ENCODE data around the gene ARG2. TPM values are rescaled to one million over a fixed set of nuclear protein-coding genes. Genes with fewer than 3 reads are reported as not detected.
"Not testable (repeated sequence)": the region's sequence is repeated elsewhere in the genome, so short reads cannot be mapped to it uniquely, and the experiment has no call there.

The ARG2 gene
- total and polyA plus RNA-seq, 4 experiments from 2014 or later = 0.55 to 1.4 (median 1.3) TPM; not detected in 1

- ChIA-PET POLR2A (ENCODE audit: partially characterized antibody) (no interaction called here), CTCF (ENCODE audit: partially characterized antibody) (interaction anchor here (0.7 to 9.0 kb wide), 15 partner anchors 13 to 209 kb away, joined by 3 to 139 read pairs (median 5); partner anchors contain the start of genes PIGH and RDH12)
- Mint-ChIP-seq H3K27me3 (no peaks in the 10 kb centered on the region), H3K9me3 (no peaks in the 10 kb centered on the region), H3K4me3 (no peak overlapping the region), H3K4me1 (no peaks in the 10 kb centered on the region), H3K36me3 (peaks cover 12 to 36% of the 10 kb centered on the region in 2 donors), H3K27ac (no peak overlapping the region)
- Histone ChIP-seq H3K36me3 (ENCODE audit: insufficient read depth, low read length) (peaks cover 30% of the 10 kb centered on the region), H3K4me1 (ENCODE audit: insufficient read depth, low read length) (no peaks in the 10 kb centered on the region), H3K4me3 (ENCODE audit: low read length in 2 of 2) (no peak overlapping the region), H3K27ac (ENCODE audit: low read depth, low read length) (no peak overlapping the region), H3K9me3 (ENCODE audit: control insufficient read depth in 1 of 2, low read length in 2 of 2) (no peaks in the 10 kb centered on the region), H3K27me3 (ENCODE audit: insufficient read depth, low read length) (no peaks in the 10 kb centered on the region)
- DNase-seq = no peak
- intact Hi-C loops (cut with micrococcal nuclease) = loop anchor here (1.0 kb wide), 3 partner anchors 33 to 119 kb away; no protein-coding TSS in a partner anchor
These were observed 34.7 kb upstream of the ARG2 start for GRCh38 chr14:67584978-67585377.

GRCh38 chr14:67586369-67586768, 33.4 kb upstream of the ARG2 start:
- H3K27me3 ChIP-seq (ENCODE audit: insufficient read depth, low read length) = no peaks in the 10 kb centered on the region
- POLR2A ChIA-PET (ENCODE audit: partially characterized antibody) = no interaction called here
- no peak for DNase-seq
- H3K27ac Mint-ChIP-seq = peak overlapping the region in 1 of 7 donors; percentile 2
- H3K4me3 ChIP-seq (ENCODE audit: low read length in 2 of 2) = no peak overlapping the region
- no peaks in the 10 kb centered on the region for H3K4me1 Mint-ChIP-seq
- intact Hi-C loops (cut with micrococcal nuclease) = no loop called here
- no peaks in the 10 kb centered on the region for H3K27me3 Mint-ChIP-seq
- CTCF ChIA-PET (ENCODE audit: partially characterized antibody) = interaction anchor here (0.9 to 9.0 kb wide), 7 partner anchors 9 to 235 kb away, joined by 3 to 139 read pairs (median 5); partner anchors contain the start of gene RDH12
- H3K4me3 Mint-ChIP-seq = no peak overlapping the region
- H3K9me3 Mint-ChIP-seq = no peaks in the 10 kb centered on the region
- no peak overlapping the region for H3K27ac ChIP-seq (ENCODE audit: low read depth, low read length)
- peaks cover 31% of the 10 kb centered on the region for H3K36me3 ChIP-seq (ENCODE audit: insufficient read depth, low read length)
- H3K36me3 Mint-ChIP-seq = peaks cover 13 to 44% of the 10 kb centered on the region in 2 donors
- H3K9me3 ChIP-seq (ENCODE audit: control insufficient read depth in 1 of 2, low read length in 2 of 2) = no peaks in the 10 kb centered on the region
- H3K4me1 ChIP-seq (ENCODE audit: insufficient read depth, low read length) = no peaks in the 10 kb centered on the region

- H3K4me3 ChIP-seq (ENCODE audit: low read length in 2 of 2) = no peak overlapping the region
- H3K4me1 Mint-ChIP-seq = peaks cover 0 to 5% (median under 1%) of the 10 kb centered on the region in 4 donors
- no peaks in the 10 kb centered on the region for H3K9me3 ChIP-seq (ENCODE audit: control insufficient read depth in 1 of 2, low read length in 2 of 2)
- intact Hi-C loops (cut with micrococcal nuclease) = no loop called here
- H3K9me3 Mint-ChIP-seq = no peaks in the 10 kb centered on the region
- peaks cover 22 to 65% of the 10 kb centered on the region in 2 donors for H3K36me3 Mint-ChIP-seq
- H3K27me3 ChIP-seq (ENCODE audit: insufficient read depth, low read length) = no peaks in the 10 kb centered on the region
- DNase-seq = no peak
- H3K27me3 Mint-ChIP-seq = no peaks in the 10 kb centered on the region
- no peaks in the 10 kb centered on the region for H3K4me1 ChIP-seq (ENCODE audit: insufficient read depth, low read length)
- POLR2A ChIA-PET (ENCODE audit: partially characterized antibody) = interaction anchor here (1.6 kb wide), 1 partner anchor 11 kb away, joined by 5 read pairs; the partner anchor contains the start of gene PIGH
- no peak overlapping the region for H3K4me3 Mint-ChIP-seq
- H3K27ac Mint-ChIP-seq = peak overlapping the region in 1 of 7 donors; percentile 59
- no peak overlapping the region for H3K27ac ChIP-seq (ENCODE audit: low read depth, low read length)
- H3K36me3 ChIP-seq (ENCODE audit: insufficient read depth, low read length) = peaks cover 34% of the 10 kb centered on the region
- CTCF ChIA-PET (ENCODE audit: partially characterized antibody) = interaction anchor here (0.6 to 2.2 kb wide), 7 partner anchors 11 to 162 kb away, joined by 3 to 11 read pairs (median 4); partner anchors contain the start of gene PIGH
These were observed 30.4 kb upstream of the ARG2 start for GRCh38 chr14:67589204-67589770.

GRCh38 chr14:67593650-67594049, 26.1 kb upstream of the ARG2 start:
- peaks cover 17% of the 10 kb centered on the region for H3K36me3 ChIP-seq (ENCODE audit: insufficient read depth, low read length)
- POLR2A ChIA-PET (ENCODE audit: partially characterized antibody); H3K9me3 ChIP-seq (ENCODE audit: control insufficient read depth in 1 of 2, low read length in 2 of 2); H3K27me3 ChIP-seq (ENCODE audit: insufficient read depth, low read length); H3K27me3 Mint-ChIP-seq; H3K4me3 ChIP-seq (ENCODE audit: low read length in 2 of 2); DNase-seq; H3K27ac Mint-ChIP-seq; H3K27ac ChIP-seq (ENCODE audit: low read depth, low read length); intact Hi-C loops (cut with micrococcal nuclease); H3K9me3 Mint-ChIP-seq; H3K4me1 ChIP-seq (ENCODE audit: insufficient read depth, low read length); H3K4me3 Mint-ChIP-seq: not testable (repeated sequence)
- Mint-ChIP-seq H3K4me1 (peaks cover 13 to 34% (median 22%) of the 10 kb centered on the region in 4 donors), H3K36me3 (peaks cover 16 to 51% of the 10 kb centered on the region in 2 donors)
- CTCF ChIA-PET (ENCODE audit: partially characterized antibody) = interaction anchor here (1.0 kb wide), 1 partner anchor 25 kb away, joined by 3 read pairs; no protein-coding TSS in a partner anchor

GRCh38 chr14:67595392-67595791, 24.3 kb upstream of the ARG2 start:
- no peaks in the 10 kb centered on the region for H3K9me3 ChIP-seq (ENCODE audit: control insufficient read depth in 1 of 2, low read length in 2 of 2)
- no peak overlapping the region for H3K27ac ChIP-seq (ENCODE audit: low read depth, low read length)
- POLR2A ChIA-PET (ENCODE audit: partially characterized antibody) = no interaction called here
- no peak for DNase-seq
- peaks cover 3% of the 10 kb centered on the region for H3K36me3 ChIP-seq (ENCODE audit: insufficient read depth, low read length)
- Mint-ChIP-seq H3K27me3 (no peaks in the 10 kb centered on the region), H3K4me1 (peaks cover 23 to 52% (median 37%) of the 10 kb centered on the region in 4 donors), H3K27ac (peak overlapping the region in 3 of 7 donors; percentile 23 to 73 (median 29)), H3K4me3 (no peak overlapping the region), H3K9me3 (no peaks in the 10 kb centered on the region), H3K36me3 (peaks cover 9 to 40% of the 10 kb centered on the region in 2 donors)
- CTCF ChIA-PET (ENCODE audit: partially characterized antibody) = no interaction called here
- no peak overlapping the region for H3K4me3 ChIP-seq (ENCODE audit: low read length in 2 of 2)
- no peaks in the 10 kb centered on the region for H3K27me3 ChIP-seq (ENCODE audit: insufficient read depth, low read length)
- H3K4me1 ChIP-seq (ENCODE audit: insufficient read depth, low read length) = peaks cover 21% of the 10 kb centered on the region
- intact Hi-C loops (cut with micrococcal nuclease) = no loop called here

- Mint-ChIP-seq H3K36me3 (peaks cover 0 to 13% of the 10 kb centered on the region in 2 donors), H3K27me3 (peaks cover 0 to 1% of the 10 kb centered on the region in 2 donors), H3K4me1 (peaks cover 23 to 55% (median 41%) of the 10 kb centered on the region in 4 donors), H3K27ac (peak within 1 kb of the TSS; percentile 90 to 99 (median 98)), H3K4me3 (peak within 1 kb of the TSS; percentile 93 to 99 (median 98)), H3K9me3 (no peaks in the 10 kb centered on the region)
- intact Hi-C loops (cut with micrococcal nuclease) = loop anchor here (1.0 to 5.0 kb wide), 7 partner anchors 19 to 241 kb away; partner anchors contain the start of genes ARG2, ATP6V1D, RAD51B and RDH11
- Histone ChIP-seq H3K4me1 (ENCODE audit: insufficient read depth, low read length) (peaks cover 26% of the 10 kb centered on the region), H3K9me3 (ENCODE audit: control insufficient read depth in 1 of 2, low read length in 2 of 2) (no peaks in the 10 kb centered on the region), H3K27ac (ENCODE audit: low read depth, low read length) (peak within 1 kb of the TSS; percentile 72), H3K27me3 (ENCODE audit: insufficient read depth, low read length) (no peaks in the 10 kb centered on the region), H3K4me3 (ENCODE audit: low read length in 2 of 2) (peak within 1 kb of the TSS; percentile 47 to 82), H3K36me3 (ENCODE audit: insufficient read depth, low read length) (no peaks in the 10 kb centered on the region)
- ChIA-PET POLR2A (ENCODE audit: partially characterized antibody) (interaction anchor here (0.7 to 3.3 kb wide), 21 partner anchors 11 to 1798 kb away, joined by 3 to 21 read pairs (median 6); partner anchors contain the start of genes ARG2, ATP6V1D, EIF2S1 and ERH), CTCF (ENCODE audit: partially characterized antibody) (interaction anchor here (0.5 to 4.7 kb wide), 28 partner anchors 9 to 240 kb away, joined by 3 to 23 read pairs (median 5); partner anchors contain the start of genes ARG2, ATP6V1D, EIF2S1 and RDH11)
- peak; percentile 91 to 94 (median 92) for DNase-seq
These were observed 19.8 kb upstream of the ARG2 start, which contains the start of gene PIGH for GRCh38 chr14:67599698-67600561. TSS of gene PIGH (minus strand) at chr14:67600268. CDS start at chr14:67600203, 65 bp downstream.

Measured in CD4-positive, alpha-beta memory T cell (primary cell).